HUES64 (cell line): Measurements from ENCODE around the gene PSMG2. TPM values are rescaled to one million over a fixed set of nuclear protein-coding genes. Genes with fewer than 3 reads are reported as not detected.

Experiments used
- H3K27ac ChIP-seq: 2 replicates; pipeline ENCODE4 v1.7.0; 2013; ENCODE audit warnings: low read depth, low read length, inconsistent platforms
- H3K27me3 ChIP-seq: 2 replicates; pipeline ENCODE4 v1.6.1; 2013; ENCODE audit warnings: mild to moderate bottlenecking, low read length; ENCODE audit not compliant: insufficient read depth
- H3K36me3 ChIP-seq: 2 replicates; pipeline ENCODE4 v1.6.1; 2013; ENCODE audit warnings: mild to moderate bottlenecking, low read length; ENCODE audit not compliant: insufficient read depth
- H3K4me1 ChIP-seq: 2 replicates; pipeline ENCODE4 v1.6.1; 2013; ENCODE audit warnings: mild to moderate bottlenecking, low read length, moderate library complexity; ENCODE audit not compliant: insufficient read depth
- H3K4me3 ChIP-seq: 2 replicates; pipeline ENCODE4 v1.5.1; 2013; ENCODE audit warnings: mild to moderate bottlenecking, low read length, moderate library complexity
- H3K9ac ChIP-seq: 2 replicates; pipeline ENCODE4 v1.6.1; 2013; ENCODE audit warnings: mild to moderate bottlenecking, low read depth, low read length
- H3K9me3 ChIP-seq: 2 replicates; pipeline ENCODE4 v1.6.1; 2013; ENCODE audit warnings: low read depth, low read length; ENCODE audit not compliant: insufficient read depth
- WGBS: fragments of 150-250, 120-280 bp; methylation state at CpG from one replicate; pipeline ENCODE4 v1.1.7; 2013; ENCODE audit warnings: missing lambda C conversion rate; 5-methylcytosine and 5-hydroxymethylcytosine counted together
- polyA plus RNA-seq, 2 experiments: library from polyadenylated mRNA; stranded (reverse); fragments of 50-300 nt; gene quantifications; one replicate each; pipeline ENCODE4 v1.2.3, GENCODE V29; 2013

Gene PSMG2, protein sequence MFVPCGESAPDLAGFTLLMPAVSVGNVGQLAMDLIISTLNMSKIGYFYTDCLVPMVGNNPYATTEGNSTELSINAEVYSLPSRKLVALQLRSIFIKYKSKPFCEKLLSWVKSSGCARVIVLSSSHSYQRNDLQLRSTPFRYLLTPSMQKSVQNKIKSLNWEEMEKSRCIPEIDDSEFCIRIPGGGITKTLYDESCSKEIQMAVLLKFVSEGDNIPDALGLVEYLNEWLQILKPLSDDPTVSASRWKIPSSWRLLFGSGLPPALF
- polyA plus RNA-seq (2013, experiment 1 of 2), result 82.0 TPM
- 89.9 TPM for polyA plus RNA-seq (2013, experiment 2 of 2)

DNA sequence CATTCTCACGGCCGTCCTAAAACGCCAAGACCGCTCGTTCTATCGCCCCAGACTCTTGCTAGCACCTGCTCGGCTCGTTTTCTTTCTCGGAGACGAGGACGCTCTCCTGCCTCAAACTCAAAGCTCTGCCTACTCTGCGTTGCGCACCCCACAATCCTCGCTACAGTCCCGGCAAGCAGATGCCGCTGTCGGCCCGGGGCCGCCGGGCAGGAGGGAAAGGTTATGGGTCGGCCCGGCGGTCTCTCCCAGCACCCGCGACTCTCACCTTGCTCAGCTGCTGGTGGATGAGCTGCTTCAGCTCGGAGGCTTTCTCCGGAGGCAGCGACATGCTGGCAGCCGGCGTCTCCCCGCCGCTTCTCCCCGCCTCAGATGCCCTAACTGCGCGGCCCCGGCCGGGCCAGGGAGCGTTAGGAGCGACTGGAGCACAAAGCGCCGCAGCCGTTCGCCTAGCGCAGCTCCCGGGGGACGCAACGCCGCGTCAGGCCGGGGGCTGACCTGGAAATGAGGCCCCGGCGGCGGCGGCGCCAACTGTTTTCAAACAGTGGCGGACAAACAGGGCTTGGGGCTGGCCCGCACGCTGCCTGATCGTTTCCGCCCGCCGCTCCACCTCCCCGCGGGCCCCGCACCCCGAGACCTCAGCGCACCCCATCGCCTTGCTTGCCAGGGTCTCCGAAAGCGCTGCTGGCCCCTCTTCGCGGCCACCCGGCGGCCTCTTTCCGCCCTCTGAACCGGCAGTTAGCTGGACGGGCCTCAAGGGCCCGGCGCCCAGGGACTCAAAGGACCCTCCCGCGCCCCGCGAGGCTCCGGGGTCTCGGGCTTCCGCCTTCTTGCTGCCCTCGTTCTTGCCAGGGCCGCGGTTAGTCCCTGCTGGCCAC is at the start of gene PSMG2, which contains the start of gene CEP76:
Gene PSMG2 (plus strand): TSS at position 822 of the 875 bp plus-strand sequence. CDS start 66 bp downstream, outside the sequence.
Gene CEP76 (minus strand): TSS at position 503 of the 875 bp plus-strand sequence. CDS start 175 bp downstream, at position 328.
- Histone ChIP-seq H3K9ac (peak within 1 kb of the TSS; percentile 98), H3K4me3 (peak within 1 kb of the TSS; percentile 97), H3K4me1 (peaks cover 10% of the 10 kb centered on the region), H3K36me3 (peaks cover 52% of the 10 kb centered on the region), H3K27me3 (no peaks in the 10 kb centered on the region), H3K9me3 (no peaks in the 10 kb centered on the region), H3K27ac (peak within 1 kb of the TSS; percentile 94)
- under 1% methylated on average over 89 of the region's 89 CpGs for WGBS

- Histone ChIP-seq H3K9me3 (no peaks in the 10 kb centered on the region), H3K27me3 (peaks cover 32% of the 10 kb centered on the region), H3K27ac (no peak overlapping the region), H3K36me3 (no peaks in the 10 kb centered on the region), H3K9ac (no peak overlapping the region), H3K4me1 (peaks cover 23% of the 10 kb centered on the region), H3K4me3 (no peak overlapping the region)
- no CpG with 5 or more reads among the region's 1 CpG for WGBS
Measured at GRCh38 chr18:12654971-12655370, 47.9 kb upstream of the PSMG2 start.

DNA sequence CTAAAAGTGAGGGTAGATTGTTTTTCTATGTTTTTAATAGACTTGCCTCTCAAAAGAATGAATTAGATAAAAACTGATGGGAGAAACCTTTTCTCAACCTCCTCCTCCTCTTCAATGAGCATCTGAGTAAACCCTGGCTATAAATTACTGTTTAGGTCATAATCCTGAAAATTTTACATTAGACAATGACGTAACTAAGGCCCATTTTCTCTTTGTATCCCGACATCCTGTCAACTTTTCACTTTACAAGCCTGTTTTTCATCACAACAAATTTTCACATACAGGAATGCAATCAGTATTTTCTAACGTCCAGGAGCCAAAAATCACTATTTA is 46.3 kb upstream of the PSMG2 start:
- 40% methylated on average over 3 of the region's 3 CpGs for WGBS
- Histone ChIP-seq H3K27ac (no peak overlapping the region), H3K36me3 (no peaks in the 10 kb centered on the region), H3K9ac (peak overlapping the region; percentile 19; the same call in 1 of the 2 replicates), H3K27me3 (peaks cover 32% of the 10 kb centered on the region), H3K9me3 (no peaks in the 10 kb centered on the region), H3K4me1 (peaks cover 22% of the 10 kb centered on the region), H3K4me3 (peak overlapping the region; percentile 66)

DNA sequence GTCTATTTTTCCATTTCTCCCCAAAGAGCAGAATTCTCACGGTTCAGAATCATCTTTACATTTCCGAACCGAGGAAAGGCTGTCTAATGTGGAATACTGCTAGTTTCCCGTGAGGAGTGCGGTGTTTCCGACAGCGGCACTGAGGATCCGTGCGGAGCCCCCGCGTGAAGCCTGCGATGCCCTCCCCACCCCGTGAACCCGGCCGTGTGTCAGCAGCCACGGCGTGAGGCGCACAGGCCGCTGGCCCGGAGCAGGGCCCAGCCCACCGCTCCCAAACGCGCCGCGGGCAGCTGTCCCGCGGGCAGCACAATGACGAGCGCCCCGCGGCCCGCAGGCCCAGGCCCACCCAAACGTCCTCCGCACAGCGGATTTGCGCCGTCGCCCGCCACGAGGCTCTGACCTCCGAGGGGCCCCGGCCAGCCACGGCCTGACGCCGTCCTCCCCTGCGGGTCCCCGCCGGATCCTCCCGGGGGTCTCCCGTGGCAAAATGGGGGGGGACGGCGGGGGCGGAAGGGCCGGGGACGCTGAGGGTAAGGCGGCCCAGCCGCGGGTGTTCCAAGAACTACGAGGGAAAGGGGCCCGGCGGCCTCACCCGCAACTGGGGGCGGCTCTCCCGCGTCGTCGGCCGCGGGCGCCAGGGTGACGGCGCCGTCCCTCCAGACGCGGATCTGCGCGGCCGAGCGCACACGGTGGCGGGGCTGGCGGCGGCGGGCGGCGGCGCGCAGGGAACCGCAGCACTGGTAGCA is 45.7 kb upstream of the PSMG2 start:
- H3K27ac ChIP-seq, result no peak overlapping the region
- peak overlapping the region; percentile 19 for H3K9ac ChIP-seq
- H3K4me3 ChIP-seq, result peak overlapping the region; percentile 66
- peaks cover 17% of the 10 kb centered on the region for H3K4me1 ChIP-seq
- peaks cover 32% of the 10 kb centered on the region for H3K27me3 ChIP-seq
- no peaks in the 10 kb centered on the region for H3K9me3 ChIP-seq
- WGBS, result 2% methylated on average over 89 of the region's 89 CpGs
- no peaks in the 10 kb centered on the region for H3K36me3 ChIP-seq

DNA sequence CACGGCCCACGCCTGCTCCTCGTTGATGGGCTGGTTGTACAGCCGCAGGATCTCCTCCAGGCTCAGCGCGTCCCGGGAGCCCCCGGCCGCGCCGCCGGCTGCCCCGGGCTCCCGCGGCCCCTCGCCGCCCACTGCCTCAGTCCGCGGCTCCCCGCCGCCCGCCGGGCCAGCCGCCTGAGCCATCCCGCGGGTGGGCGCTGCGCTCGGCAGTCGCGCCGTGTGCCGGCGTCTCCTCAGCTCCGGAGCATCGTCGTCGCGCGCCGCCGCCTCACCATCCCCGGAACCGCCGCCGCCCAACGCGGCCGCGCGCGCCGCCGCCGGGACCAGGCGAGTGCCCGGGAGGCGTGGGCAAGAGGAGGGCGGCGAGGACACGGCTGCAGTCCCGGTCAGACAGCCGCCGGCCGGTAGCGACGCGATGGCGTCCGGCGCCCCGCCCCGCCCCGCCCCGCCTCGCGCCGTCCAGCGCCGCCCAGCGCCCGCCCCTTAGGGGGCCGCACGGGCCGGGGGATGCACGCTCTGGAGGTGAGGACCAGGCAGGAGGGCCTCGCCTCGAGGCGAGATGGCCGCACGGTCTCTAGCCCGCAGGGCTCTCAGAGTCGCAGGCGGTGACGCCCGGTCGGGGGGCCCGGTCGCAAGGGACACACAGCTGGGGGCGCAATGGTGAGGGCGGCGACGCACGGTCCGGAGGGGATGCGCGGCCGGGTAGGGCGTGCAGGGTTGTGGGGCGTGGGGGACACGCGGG is 45.0 kb upstream of the PSMG2 start, which contains the start of gene SPIRE1:
Gene SPIRE1 (minus strand): TSS at position 424 of the 742 bp plus-strand sequence. CDS start 241 bp downstream, at position 183.
- H3K9me3 ChIP-seq, result no peaks in the 10 kb centered on the region
- no peak within 1 kb of the TSS for H3K27ac ChIP-seq
- WGBS, result under 1% methylated on average over 112 of the region's 112 CpGs
- H3K4me3 ChIP-seq, result peak within 1 kb of the TSS; percentile 66
- peaks cover 9% of the 10 kb centered on the region for H3K4me1 ChIP-seq
- peak within 1 kb of the TSS; percentile 19 for H3K9ac ChIP-seq
- no peaks in the 10 kb centered on the region for H3K36me3 ChIP-seq
- peaks cover 32% of the 10 kb centered on the region for H3K27me3 ChIP-seq

GRCh38 chr18:12658426-12659138 is 44.3 kb upstream of the PSMG2 start:
- WGBS, result 4% methylated on average over 39 of the region's 42 CpGs
- Histone ChIP-seq H3K4me3 (peak overlapping the region; percentile 66), H3K36me3 (no peaks in the 10 kb centered on the region), H3K4me1 (peaks cover 5% of the 10 kb centered on the region; the same call in 1 of the 2 replicates), H3K9ac (no peak overlapping the region), H3K9me3 (no peaks in the 10 kb centered on the region), H3K27me3 (peaks cover 32% of the 10 kb centered on the region), H3K27ac (no peak overlapping the region)

GRCh38 chr18:12659904-12660605 is 42.8 kb upstream of the PSMG2 start:
- H3K4me1 ChIP-seq, result peaks cover 5% of the 10 kb centered on the region; the same call in 1 of the 2 replicates
- H3K4me3 ChIP-seq, result no peak overlapping the region
- H3K9me3 ChIP-seq, result no peaks in the 10 kb centered on the region
- H3K9ac ChIP-seq, result no peak overlapping the region
- H3K27me3 ChIP-seq, result peaks cover 32% of the 10 kb centered on the region
- H3K27ac ChIP-seq, result no peak overlapping the region
- no peaks in the 10 kb centered on the region for H3K36me3 ChIP-seq
- 88% methylated on average over 9 of the region's 9 CpGs for whole genome bisulfite sequencing

GRCh38 chr18:12668041-12668440 is 34.8 kb upstream of the PSMG2 start:
- H3K9me3 ChIP-seq, result no peaks in the 10 kb centered on the region
- H3K27ac ChIP-seq, result no peak overlapping the region
- no peaks in the 10 kb centered on the region for H3K27me3 ChIP-seq
- H3K9ac ChIP-seq, result no peak overlapping the region
- peaks cover 9% of the 10 kb centered on the region for H3K36me3 ChIP-seq
- no peak overlapping the region for H3K4me3 ChIP-seq
- 94% methylated on average over 5 of the region's 5 CpGs for WGBS
- no peaks in the 10 kb centered on the region for H3K4me1 ChIP-seq

- 89% methylated on average over 8 of the region's 8 CpGs for WGBS
- Histone ChIP-seq H3K36me3 (peaks cover 74% of the 10 kb centered on the region), H3K4me3 (no peak overlapping the region)
Measured at GRCh38 chr18:12679183-12679786, 23.6 kb upstream of the PSMG2 start.

More at GRCh38 chr18:12679183-12679786, 23.6 kb upstream of the PSMG2 start:
- Histone ChIP-seq H3K9me3 (no peaks in the 10 kb centered on the region), H3K9ac (no peak overlapping the region), H3K27me3 (no peaks in the 10 kb centered on the region), H3K27ac (no peak overlapping the region), H3K4me1 (no peaks in the 10 kb centered on the region)
